Activated naive CD4-positive, alpha-beta T cell (primary cell): ENCODE data around the gene LYRM9.
"Not testable (repeated sequence)": the region's sequence is repeated elsewhere in the genome, so short reads cannot be mapped to it uniquely, and the experiment has no call there.

ENCODE experiments used
- DNase-seq, 4 experiments: peaks; one replicate each; lab custom pipeline; 2025; lab: John Stamatoyannopoulos, UW

The LYRM9 gene

DNA sequence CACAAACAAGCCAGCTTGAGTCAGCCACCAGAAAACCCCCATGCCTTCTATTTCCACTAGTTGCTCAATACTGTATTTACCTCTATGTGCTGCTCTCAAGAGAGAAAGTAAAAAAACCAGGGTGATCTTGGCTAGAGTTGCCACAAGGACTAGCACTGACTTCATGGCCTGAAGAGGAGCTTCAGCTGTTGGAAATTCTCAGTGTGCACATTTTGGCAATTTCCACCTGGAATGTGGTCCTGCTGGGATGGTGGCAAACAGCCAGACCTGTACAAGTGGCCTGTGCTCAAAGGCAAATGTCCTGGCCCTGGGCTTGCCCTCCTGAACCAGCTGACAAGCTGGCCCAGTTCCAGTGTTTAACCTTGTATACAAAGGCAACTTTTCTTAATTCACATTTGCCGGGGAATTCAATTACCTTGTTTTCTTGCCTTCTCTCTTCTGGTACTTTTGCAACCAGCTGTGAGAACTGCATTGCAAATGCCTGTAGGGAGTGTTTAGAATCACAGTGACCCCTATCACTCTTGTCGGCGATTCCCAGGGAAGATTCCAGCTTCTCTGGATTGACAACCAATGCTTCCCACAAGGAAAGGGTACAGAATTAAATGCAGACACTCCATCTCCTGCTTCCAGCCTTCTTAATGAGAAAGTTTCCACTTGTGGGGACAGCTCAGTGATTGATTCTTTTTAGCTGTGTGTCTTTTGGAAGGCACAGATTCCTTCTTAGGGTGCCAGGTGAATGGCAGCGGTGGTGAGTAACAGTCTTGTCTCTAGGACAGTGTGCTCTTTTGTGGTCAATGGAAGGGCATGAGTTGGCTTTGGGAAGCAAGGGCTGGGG, 53.4 kb downstream of the LYRM9 start:
- DNase-seq = not testable (repeated sequence)

DNA sequence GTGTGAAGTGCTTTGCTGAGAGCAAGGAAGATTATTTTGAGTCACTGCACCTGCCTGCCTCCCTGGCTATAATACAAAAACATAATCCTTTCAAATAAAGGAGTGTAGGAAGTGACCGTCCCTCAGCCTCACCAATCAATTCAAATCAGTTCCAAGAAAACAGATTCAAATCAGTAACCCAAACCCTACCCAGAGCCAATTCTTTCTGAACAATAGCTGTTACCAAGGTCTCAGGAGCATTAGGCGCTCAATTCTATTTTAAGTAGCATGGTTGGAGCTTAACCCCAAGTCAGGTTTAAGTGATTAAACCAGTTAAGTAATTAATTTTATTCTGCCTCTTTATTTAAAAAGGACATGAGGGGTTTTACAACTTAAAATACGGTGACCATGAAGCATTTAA, 54.6 kb downstream of the LYRM9 start:
- DNase-seq = not testable (repeated sequence)

DNA sequence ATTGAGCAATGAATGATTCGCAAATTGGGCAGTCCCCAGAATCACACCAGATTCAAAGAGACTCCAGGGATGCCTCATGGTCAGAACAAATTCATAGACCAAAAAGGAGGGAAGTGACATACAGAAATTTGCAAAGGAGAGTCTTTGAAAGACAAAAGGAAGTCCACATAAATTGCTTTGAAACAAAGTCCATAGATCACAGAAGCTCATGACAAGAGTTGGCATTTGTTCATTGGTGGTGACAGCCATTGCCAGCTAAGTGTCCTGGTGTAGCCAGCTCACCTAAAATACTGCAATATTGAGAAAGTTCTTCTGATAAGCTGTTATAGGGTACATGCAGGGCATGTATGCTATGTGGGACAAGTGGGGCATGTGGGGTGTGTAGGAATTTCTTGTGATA, 55.4 kb downstream of the LYRM9 start:
- not testable (repeated sequence) for DNase-seq

DNA sequence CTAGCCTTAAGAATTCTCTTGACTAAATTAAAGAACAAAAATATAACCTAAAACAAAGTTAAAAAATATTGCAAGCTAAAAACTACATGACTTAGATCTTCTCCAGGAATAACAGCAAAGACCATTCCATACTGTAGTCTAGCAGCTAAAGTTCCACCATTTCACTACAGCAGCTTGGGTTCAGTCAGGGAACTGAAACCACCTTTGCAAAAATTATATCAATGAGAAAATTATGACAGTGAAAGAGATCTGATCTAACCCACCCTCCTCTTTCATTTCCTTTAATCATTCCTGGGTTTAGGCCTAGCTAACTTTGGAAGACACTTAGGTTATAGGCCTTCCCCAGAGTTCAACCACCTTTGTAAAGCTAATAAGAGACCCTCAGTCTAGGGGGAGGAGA, 56.5 kb downstream of the LYRM9 start:
- no peak for DNase-seq

GRCh38 chr17:27834571-27834970, 58.6 kb downstream of the LYRM9 start:
- DNase-seq = no peak

GRCh38 chr17:27832831-27833230, 60.3 kb downstream of the LYRM9 start:
- DNase-seq = no peak

DNA sequence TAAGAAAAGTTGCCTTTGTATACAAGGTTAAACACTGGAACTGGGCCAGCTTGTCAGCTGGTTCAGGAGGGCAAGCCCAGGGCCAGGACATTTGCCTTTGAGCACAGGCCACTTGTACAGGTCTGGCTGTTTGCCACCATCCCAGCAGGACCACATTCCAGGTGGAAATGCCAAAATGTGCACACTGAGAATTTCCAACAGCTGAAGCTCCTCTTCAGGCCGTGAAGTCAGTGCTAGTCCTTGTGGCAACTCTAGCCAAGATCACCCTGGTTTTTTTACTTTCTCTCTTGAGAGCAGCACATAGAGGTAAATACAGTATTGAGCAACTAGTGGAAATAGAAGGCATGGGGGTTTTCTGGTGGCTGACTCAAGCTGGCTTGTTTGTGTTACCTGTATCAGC, 63.3 kb downstream of the LYRM9 start:
- not testable (repeated sequence) for DNase-seq

DNA sequence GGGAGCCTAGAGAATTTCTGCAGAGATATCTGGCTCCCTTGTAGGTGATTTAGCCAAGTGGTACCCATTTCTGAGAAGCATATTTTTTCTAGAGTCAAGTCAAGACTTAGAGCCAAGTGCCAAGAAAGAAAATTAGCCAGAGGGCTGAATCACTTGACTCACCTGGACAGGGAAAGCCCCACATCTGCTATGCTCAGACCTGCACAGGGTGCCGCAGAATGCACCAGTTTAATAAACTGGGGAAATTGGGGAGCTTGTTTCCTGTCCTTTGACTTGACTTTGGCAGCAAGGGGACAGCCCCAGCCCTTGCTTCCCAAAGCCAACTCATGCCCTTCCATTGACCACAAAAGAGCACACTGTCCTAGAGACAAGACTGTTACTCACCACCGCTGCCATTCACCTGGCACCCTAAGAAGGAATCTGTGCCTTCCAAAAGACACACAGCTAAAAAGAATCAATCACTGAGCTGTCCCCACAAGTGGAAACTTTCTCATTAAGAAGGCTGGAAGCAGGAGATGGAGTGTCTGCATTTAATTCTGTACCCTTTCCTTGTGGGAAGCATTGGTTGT, 63.9 kb downstream of the LYRM9 start:
- not testable (repeated sequence) for DNase-seq
